Measurements from ENCODE around the gene CALHM3.

- TF ChIP-seq POLR2A (IDR thresholded peaks at IDR 0.05; ENCODE audit: low read length) (no peak), GATA1 (IDR thresholded peaks at IDR 0.05; ENCODE audit: low read depth, low read length) (no peak)
Measured at GRCh38 chr10:103493362-103493915, 14.4 kb upstream of the CALHM3 start, which contains the start of gene NEURL1.
